Measurements from ENCODE around the gene PAXIP1.
"Not testable (repeated sequence)": the region's sequence is repeated elsewhere in the genome, so short reads cannot be mapped to it uniquely, and the experiment has no call there.

PAXIP1 gene

DNA sequence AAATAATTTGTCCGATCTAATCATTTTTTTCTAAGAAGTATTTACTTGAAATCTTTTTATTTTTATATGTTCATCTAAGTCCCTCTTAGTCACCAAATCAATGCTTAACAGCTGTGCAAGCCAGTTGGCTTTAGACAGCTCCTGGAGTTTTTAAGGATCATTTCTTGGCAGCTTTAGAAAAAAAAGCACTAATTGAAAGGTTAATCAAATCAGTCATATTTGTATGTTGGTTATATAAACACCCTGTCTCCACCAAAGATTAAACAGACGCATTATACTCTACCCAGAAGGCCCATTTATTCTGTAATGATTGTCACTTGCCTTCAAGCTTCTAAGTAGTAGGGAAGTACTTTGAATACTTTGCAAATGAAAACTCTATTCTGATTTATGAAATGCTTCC, 60.2 kb downstream of the PAXIP1 start:
- no peak for DNase-seq

DNA sequence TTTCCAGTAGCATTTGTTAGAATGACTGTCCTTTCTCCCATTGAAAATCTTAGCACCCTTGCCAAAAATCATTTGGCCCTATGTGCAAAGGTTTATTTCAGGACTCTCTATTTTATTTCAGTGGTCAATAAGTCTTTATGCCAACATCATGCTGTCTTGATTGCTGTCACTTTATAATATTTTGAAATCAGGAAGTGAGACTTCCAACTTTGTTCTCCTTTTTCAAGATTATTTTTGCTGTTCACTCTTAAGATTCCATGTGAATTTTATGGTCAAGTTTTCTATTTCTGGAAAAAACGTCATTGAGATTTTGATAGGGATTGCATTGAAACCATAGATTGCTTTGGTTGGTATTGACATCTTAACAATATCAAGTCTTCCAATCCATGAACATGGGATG, 65.1 kb downstream of the PAXIP1 start:
- DNase-seq: no peak

DNA sequence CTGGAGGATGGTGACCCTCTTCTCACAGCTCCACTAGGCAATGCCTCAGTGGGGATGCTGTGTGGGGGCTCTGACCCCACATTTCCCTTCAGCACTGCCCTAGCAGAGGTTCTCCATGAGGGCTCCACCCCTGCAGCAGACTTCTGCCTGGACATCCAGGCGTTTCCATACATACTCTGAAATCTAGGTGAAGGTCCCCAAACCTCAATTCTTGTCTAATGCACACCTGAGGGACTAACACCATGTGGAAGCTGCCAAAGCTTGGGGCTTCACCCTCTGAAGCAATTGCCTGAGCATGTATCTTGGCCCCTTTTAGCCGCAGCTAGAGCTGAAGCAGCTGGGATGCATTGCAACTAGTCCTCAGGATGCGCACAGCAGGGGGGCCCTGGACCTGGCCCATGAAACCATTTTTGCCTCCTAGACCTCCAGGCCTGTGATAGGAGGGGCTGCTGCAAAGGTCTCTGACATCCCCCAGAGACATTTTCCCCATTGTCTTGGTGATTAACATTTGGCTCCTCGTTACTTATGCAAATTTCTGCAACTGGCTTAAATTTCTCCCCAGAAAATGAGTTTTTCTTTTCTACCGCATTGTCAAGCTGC, 68.5 kb downstream of the PAXIP1 start:
- DNase-seq: not testable (repeated sequence)

DNA sequence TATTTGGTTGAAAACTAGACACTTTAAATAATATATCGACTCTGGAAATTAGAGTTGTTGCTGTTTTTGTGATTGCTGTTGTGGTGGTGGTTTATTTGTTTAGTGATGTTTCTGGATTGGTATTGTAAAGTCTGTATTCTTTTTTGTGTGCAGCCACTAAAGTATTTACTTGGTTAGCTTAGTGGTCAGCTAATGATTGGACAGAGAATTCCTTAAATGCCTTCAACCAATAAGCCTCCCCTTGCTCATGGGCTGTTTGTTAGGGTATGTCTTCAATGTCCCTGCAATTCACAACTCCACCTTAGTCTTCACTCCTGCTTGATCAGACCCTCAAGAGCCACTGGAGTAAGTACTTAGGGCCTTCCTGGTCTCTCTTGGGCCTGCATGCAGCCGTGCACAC, 71.0 kb downstream of the PAXIP1 start:
- no peak for DNase-seq

DNA sequence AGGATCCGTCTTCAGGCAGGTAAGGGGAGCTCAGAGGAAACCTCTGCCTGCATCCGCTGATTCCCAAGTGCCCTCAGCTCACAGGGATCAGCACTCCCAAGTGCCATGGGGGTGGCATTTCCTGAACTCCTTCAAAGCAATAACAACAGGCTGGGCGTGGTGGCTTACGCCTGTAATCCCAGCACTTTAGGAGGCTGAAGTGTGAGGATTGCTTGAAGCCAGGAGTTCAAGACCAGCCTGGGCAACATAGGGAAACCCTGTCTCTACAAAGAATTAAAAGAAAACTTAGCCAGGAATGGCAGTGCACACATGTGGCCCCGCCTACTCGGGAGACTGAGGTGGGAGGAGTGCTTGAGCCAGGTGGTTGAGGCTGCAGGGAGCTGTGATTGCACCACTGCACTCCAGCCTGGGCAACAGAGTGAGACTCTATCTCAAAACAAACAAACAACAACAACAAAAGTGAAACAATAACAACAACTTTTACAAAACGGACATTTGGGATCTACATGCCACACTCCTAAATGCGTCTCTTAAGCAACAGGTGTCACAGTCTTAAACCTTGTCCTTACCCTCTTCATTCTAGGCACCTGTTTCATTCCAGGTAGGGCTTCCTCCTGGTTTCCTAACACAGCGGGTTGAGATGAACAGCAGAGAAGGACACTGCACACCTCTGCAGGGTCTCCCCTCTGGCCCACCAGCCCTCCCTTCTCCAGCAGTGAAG, 73.8 kb downstream of the PAXIP1 start:
- DNase-seq: no peak

DNA sequence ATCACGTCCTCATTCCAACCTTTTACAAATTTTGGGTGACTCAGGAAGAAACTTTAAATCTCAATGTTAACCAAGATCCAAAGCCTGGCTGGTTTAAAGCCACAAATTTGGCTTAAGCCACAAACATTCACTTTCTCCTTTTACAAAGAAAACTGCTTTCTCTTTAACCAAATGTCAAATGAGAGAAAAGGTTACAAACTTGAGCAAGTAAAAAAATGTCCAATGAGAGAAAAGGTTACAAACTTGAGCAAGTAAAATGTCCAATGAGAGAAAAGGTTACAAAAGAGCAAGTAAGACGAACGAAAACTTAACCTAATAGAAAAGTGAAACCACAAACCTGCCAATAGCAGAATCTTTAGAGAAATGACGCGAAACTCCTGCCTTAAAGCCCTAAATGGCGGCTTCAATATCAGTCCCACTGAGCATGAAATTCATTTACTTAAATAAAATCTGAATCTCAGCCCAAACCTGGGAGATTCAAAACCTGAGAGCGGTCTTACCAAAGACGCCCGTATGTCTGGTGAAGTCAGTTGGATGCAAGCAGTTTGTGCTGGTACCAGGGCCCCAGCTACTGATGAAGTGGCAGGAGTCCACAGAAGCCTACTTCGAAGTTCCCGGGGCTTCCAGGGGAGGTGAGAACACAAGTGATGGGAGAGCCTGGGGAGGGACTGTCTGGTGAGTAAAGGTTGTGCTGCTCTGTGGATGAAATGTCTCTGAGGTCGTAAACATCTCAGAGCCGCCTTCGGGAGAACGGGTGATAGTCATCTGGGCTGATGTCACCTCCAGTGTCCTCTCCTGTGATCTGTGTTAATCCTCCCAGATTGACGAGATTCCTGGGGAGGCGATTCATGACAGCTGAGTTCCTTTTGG, 74.6 kb downstream of the PAXIP1 start:
- DNase-seq: peak; percentile 35 to 42

DNA sequence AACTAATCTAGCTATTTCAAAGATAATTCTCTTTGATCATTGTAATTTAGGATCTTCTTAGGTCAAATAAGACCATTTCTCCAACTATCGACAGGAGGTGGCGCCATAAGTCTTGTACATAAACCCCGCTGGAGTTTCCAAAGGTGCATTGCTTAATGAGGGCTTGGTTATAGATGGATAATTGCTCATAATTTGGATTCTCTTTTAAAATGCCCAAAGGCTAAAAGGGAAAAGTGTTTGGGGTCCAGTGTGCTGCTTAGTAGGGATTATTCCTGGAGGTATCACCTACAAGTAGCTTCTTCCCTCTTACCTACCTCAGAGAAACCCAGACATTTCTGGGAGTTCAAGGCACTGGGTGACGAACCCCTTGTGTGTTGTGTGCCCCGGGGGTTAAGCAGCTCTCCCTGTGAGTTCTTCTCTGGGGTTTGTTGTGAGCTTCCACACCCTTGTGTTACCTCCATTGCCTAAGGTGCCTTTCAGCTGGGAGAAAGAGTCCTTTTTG, 75.2 kb downstream of the PAXIP1 start:
- peak; percentile 78 to 84 for DNase-seq

DNA sequence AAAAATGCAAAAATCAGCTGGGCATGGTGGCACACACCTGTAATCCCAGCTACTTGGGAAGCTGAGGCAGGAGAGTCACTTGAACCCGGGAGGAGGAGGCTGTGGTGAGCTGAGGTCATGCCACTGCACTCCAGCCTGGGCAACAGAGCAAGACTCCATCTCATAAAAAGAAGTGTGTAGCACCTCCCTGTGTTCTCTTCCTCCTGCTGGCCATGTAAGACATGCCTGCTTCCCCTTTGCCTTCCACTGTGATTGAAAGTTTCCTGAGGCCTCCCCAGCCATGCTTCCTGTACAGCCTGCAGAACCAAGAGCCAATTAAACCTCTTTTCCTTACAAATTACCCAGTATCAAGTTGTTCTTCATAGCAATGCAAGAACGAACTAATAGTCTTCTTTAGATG, 80.5 kb downstream of the PAXIP1 start:
- not testable (repeated sequence) for DNase-seq

DNA sequence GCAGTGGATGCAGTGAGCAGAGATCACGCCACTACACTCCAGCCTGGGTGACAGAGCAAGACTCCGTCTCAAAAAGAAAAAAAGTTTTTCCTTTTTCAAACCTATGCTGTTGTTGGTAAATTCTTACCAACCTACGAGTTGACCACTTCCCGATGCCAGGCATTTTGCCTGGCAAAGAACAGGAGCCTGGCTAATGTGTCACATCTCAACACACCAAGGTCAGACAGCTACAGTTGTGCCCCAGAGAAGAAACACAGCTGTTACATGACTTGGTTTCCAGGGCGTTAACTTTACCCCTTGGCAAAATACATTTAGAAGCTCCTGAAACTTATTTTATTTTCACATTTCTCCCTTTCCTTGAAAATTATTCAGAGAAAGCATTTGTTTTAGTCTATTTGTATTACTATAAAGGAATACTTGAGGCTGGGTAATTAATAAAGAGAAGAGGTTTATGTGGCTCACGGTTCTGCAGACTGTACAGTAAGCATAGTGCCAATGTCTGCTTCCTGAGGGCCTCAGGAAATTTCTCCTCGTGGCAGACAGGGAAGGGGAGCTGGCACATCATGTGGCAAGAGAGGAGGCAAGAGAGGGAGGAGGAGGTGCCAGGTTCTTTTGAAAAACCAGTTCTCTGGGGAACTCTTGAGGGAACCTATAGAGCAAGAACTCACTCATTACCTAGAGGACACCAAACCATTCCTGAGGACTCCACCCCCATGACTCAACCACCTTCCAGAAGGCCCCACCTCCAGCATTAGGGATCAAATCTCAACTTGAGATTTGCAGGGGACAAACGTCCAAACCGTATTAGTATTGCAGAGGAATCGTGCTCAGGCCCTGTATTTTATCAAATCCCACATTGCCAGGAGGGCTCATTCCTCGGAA, 83.3 kb downstream of the PAXIP1 start:
- DNase-seq: no peak

DNA sequence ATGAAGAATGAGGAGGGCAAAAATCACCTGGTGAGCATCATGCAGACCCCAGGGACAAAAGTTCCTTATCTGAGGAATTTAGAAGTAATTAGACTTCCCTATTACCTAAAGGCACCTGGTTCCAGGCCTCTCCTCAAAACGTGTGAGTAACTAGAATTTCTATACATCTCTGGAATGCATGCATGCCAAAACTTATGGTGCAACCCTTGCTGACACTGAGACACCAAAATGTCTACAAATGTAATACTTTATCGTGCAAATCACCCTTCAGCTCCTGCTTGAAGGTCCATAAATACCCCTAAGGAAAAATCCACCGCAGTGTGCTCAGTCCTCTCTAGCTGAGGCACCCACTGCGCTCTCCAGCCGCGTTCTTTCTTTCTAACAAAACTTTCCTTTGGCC, 84.2 kb downstream of the PAXIP1 start:
- no peak for DNase-seq

DNA sequence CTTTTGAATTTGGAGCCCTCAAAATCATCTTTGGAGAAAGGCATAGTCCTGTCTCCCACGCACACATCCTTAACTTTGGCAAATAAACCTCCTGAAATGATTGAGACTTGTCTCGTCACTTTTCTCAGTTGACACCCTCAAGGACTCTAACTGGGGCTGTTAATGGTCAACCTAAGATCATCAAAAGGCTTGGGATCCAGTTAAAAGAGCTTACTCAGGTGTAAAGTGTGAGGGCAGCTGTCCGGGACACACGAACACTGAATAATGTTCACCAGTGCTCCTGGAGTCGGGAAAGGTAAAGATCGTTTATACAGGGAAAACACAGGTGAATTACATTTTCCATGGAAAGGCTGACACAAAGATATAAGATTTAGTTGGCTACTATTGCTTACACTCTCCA, 84.7 kb downstream of the PAXIP1 start:
- DNase-seq: no peak

DNA sequence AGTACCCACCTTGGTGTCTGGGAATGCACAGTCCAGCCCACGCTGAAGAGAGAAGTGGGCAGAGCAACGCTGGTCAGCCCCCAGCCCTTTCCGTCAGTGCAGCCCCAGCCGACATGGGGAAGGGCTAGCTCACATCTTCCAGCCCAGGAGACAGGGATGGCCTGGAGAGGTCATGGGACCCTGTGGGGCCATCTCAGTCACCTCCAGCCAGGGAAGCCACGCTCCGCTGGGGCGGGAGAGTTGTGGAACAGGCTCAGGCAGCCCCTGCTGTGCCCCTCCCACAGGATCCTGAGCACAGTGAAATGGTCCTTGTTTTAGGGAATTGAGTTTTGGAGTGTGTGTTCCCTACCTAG, 85.1 kb downstream of the PAXIP1 start:
- DNase-seq: no peak

DNA sequence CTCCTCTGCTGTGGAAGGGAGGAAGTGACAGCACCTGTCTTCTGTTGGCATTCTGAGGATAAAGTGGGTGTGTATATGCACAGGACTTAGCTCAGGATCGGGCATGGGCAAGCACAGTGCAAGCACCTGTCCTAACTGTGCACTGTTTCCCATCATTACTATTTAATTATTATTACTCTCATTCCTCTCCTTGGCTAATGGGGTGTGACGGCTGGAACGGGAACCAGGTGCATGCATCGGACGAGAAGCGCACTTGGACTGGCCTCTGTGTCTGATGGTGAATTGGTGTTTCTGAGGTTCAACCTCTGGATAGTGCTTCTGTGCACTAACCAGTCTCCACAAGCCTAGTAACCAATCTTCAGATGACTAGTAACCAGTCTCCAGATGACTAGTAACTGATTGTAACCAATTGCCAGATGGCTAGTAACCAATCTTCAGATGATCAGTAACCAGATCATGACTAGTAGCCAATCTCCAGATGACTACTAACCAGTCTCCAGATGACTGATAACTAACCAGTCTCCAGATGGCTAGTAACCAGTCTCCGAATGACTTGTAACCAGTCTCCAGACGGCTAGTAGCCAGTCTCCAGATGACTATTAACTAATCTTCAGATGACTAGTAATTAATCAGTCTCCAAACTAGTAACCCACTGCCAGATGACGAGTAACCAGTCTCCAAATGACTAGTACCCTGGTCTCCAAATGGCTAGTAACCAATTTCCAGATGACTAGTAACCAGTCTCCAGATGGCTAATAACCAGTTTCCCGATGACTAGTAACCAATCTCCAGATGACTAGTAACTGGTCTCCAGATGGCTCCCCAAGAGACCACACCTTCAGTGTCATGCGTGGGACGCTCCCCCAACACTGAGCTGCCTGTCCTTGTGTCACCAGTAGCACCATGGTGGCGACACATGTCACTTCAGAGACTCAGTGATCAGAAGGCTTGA, 85.8 kb downstream of the PAXIP1 start:
- DNase-seq: no peak

DNA sequence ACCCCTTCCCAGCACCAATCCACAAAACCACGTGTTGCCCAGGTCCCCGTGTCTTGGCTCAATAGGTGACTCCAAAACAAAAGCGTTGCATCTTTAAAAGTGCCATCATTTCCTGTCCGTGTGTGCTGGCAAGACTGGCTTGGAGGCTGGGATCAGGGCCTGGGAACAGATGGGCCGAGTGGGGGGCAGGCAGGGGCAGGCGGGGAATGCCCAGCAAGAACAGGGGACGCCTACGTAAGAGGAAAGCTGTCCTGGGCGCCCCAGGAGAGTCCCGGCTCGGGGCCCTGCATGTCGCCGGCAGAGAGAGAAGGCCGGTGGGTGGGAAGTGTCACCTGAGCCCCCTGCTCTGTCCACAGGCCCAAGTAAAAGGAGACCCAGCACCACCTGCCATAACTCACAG, 86.5 kb downstream of the PAXIP1 start:
- no peak for DNase-seq

DNA sequence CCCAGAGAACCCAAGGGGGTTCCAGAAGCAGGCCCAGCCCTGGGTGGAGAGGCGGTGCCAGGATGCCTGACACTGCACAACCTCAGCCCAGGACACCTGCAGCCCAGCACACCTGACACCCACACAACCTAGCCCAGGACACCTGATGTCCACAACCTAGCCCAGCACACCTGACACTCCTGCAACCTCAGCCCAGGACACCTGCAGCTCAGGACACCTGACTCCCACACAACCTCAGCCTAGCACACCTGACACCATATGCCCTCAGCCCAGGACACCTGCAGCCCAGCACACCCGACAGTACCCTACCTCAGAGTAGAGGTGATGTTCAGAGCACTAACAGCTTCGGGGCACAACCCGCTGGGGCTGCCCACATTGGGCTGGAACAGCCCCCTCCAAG, 87.3 kb downstream of the PAXIP1 start:
- no peak for DNase-seq

DNA sequence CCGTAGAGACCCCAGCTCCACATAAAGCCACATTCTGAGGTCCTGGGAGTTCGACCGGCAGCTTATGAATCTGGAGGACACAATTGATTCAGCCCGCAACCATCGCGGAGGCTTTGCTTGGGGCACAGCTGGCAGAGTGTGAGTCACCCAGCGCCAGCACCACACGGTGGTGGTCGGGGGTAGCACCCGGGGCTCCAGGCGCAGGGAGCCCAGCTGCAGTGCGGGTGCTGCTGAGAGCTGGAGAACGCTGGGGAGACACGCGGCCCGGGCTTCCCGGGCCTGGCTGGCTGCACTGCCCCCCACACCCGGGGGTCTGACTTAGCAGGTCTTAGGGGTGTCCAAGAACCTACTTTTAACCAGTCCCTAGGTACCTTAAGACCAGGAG, 87.9 kb downstream of the PAXIP1 start:
- DNase-seq: no peak

DNA sequence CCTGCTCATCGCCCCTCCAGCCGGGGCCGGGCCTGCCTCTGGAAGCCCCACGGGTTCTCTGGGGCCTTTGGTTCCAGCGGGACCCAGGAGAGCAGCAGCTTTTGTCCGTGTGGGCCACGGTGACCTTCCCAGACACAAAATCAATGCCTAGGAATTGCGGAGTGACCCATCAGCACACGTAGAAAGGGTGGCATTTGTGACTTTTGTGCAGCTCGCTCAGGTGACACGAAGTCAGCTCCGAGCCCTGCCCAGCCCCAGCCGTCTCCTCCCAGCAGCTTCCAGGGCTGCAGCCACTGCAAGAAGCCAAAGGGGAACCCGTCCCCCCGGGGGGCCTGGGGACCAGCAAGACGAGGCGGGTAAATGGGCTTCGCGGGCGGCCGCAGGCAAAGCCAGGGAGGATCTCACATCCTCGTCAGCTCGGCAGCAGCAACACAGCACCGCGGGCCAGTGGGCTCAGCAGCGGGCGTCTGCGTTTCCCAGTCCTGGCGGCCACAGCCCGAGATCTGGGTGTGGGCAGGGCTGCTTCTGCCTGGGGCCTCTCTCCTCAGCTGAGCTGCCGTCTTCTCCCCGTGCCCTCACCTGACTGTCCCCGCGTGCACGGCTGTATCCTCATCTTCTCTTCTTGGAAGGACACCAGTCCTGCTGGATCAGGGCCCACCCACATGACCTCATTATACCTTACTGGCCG, 88.5 kb downstream of the PAXIP1 start:
- no peak for DNase-seq

DNA sequence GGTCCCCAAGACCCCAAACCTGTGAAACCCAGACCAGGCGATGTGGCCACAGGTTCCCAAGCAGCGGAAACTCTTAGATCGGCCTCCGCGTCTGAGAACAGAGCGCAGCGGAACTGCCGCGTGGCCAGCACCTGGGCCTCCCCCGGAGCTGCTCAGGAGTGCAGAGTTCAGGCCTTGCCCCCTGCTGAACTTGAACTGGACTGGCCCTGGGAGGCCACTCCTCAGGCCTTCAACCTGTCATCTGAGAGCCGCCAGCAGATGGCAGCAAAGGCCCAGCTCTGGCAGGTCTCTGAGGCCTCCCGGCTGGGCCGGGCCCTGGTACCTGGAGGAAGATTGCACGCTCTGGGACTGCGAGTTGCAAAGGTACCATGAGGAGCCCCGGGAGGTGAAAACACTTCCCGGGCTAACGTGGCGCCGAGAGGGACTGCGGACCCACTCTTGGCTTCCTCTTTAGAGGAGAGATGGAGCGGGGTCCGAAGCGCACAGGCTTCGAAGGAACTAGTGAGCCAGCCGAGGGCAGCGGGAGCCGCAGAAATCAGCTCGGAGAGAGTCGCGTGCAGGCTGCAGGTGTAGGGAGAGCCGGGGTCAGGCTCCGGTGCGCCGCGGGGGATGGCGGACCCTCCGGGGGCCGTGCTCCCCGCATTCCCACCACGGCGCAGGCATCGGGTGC, 89.2 kb downstream of the PAXIP1 start:
- peak; percentile 79 to 91 for DNase-seq

DNA sequence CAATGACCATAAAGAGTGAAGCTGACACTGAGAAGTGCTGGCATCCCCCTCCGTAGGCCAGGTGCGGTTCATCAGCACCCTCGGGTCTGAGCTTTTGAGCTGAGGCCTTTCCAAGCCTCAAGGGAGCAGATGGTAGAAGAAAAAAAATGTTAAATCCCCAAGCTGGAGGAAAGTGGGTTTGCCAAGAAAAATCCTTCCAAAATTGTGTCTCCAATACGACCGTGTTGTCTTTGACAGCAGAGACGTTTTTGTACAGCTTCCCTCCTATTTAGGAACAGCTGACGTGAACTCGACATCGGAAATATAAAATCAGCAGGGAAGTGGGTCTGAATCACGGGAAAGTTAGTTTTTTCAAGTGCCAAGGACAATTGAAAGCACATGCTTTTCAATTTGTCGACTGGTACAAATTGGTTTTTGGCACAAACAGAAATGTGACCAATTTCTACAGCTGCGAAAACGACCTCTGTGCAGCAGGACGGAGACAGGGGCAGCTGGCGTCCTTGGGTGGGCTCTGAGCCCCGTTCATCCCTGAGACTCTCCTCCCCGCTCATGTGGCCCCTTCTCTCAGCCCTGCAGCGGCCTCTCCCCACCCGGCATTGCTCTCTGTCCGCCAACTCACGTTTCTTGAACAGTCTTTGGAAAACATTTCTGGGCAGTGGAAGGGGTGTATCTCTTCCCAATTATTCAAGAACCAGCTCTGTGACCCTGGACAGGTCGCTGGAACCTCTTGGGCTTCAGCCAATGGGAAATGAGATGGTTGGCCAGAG, 89.9 kb downstream of the PAXIP1 start:
- no peak for DNase-seq

All from activated CD4-positive, alpha-beta T cell treated with anti-CD3 and anti-CD28 coated beads for 4 hours (primary cell).